Measurements from ENCODE around the gene EYS. TPM values are rescaled to one million over a fixed set of nuclear protein-coding genes. Genes with fewer than 3 reads are reported as not detected.

The EYS gene
- polyA plus RNA-seq, 1 experiment, result not detected

GRCh38 chr6:63783096-63783495, 1923.9 kb downstream of the EYS start:
- ChIA-PET CTCF (interaction anchor here (1.0 to 1.2 kb wide), 2 partner anchors 19 to 185 kb away, joined by 3 to 4 read pairs; no protein-coding TSS in a partner anchor), POLR2A (no interaction called here)
- H3K27me3 ChIP-seq (ENCODE audit: control insufficient read depth, insufficient read depth, low read length), result no peaks in the 10 kb centered on the region
- no peaks in the 10 kb centered on the region for H3K9me3 ChIP-seq (ENCODE audit: control insufficient read depth, insufficient read depth, low read length)
- no peak for DNase-seq (ENCODE audit: low read depth, low spot score)
- no peak for TF ChIP-seq CTCF (IDR thresholded peaks at IDR 0.05; ENCODE audit: low read depth, low read length)
- H3K27ac ChIP-seq (ENCODE audit: low read depth, low read length), result no peak overlapping the region
- no peak overlapping the region for H3K4me3 ChIP-seq (ENCODE audit: low read depth, low read length)

GRCh38 chr6:63774961-63775360, 1932.1 kb downstream of the EYS start:
- ChIA-PET CTCF (interaction anchor here (0.6 to 2.1 kb wide), 2 partner anchors 27 to 410 kb away, joined by 3 to 11 read pairs; no protein-coding TSS in a partner anchor), POLR2A (no interaction called here)
- no peak overlapping the region for H3K4me3 ChIP-seq (ENCODE audit: low read depth, low read length)
- H3K27ac ChIP-seq (ENCODE audit: low read depth, low read length), result no peak overlapping the region
- no peak for TF ChIP-seq CTCF (IDR thresholded peaks at IDR 0.05; ENCODE audit: low read depth, low read length)
- no peaks in the 10 kb centered on the region for H3K27me3 ChIP-seq (ENCODE audit: control insufficient read depth, insufficient read depth, low read length)
- H3K9me3 ChIP-seq (ENCODE audit: control insufficient read depth, insufficient read depth, low read length), result no peaks in the 10 kb centered on the region
- no peak for DNase-seq (ENCODE audit: low read depth, low spot score)

GRCh38 chr6:63773200-63773599, 1933.8 kb downstream of the EYS start:
- DNase-seq (ENCODE audit: low read depth, low spot score), result no peak
- ChIA-PET POLR2A (no interaction called here), CTCF (interaction anchor here (0.7 to 3.7 kb wide), 3 partner anchors 9 to 420 kb away, joined by 3 to 16 read pairs (median 11); no protein-coding TSS in a partner anchor)
- H3K27ac ChIP-seq (ENCODE audit: low read depth, low read length), result no peak overlapping the region
- H3K27me3 ChIP-seq (ENCODE audit: control insufficient read depth, insufficient read depth, low read length), result no peaks in the 10 kb centered on the region
- no peak for TF ChIP-seq CTCF (IDR thresholded peaks at IDR 0.05; ENCODE audit: low read depth, low read length)
- H3K9me3 ChIP-seq (ENCODE audit: control insufficient read depth, insufficient read depth, low read length), result no peaks in the 10 kb centered on the region
- H3K4me3 ChIP-seq (ENCODE audit: low read depth, low read length), result no peak overlapping the region

- Histone ChIP-seq H3K27me3 (ENCODE audit: control insufficient read depth, insufficient read depth, low read length) (no peaks in the 10 kb centered on the region), H3K4me3 (ENCODE audit: low read depth, low read length) (no peak overlapping the region), H3K9me3 (ENCODE audit: control insufficient read depth, insufficient read depth, low read length) (no peaks in the 10 kb centered on the region), H3K27ac (ENCODE audit: low read depth, low read length) (no peak overlapping the region)
- ChIA-PET CTCF (interaction anchor here (1.8 to 4.6 kb wide), 2 partner anchors 167 to 413 kb away, joined by 6 to 23 read pairs; no protein-coding TSS in a partner anchor), POLR2A (no interaction called here)
- no peak for TF ChIP-seq CTCF (IDR thresholded peaks at IDR 0.05; ENCODE audit: low read depth, low read length)
- no peak for DNase-seq (ENCODE audit: low read depth, low spot score)
Measured at GRCh38 chr6:63765828-63766227, 1941.2 kb downstream of the EYS start.

GRCh38 chr6:63764318-63764916, 1942.6 kb downstream of the EYS start:
- peak; percentile 15 for DNase-seq (ENCODE audit: low read depth, low spot score)
- TF ChIP-seq CTCF (IDR thresholded peaks at IDR 0.05; ENCODE audit: low read depth, low read length), result peak; percentile 43
- ChIA-PET POLR2A (interaction anchor here (1.1 kb wide), 1 partner anchor 129 kb away, joined by 3 read pairs; the partner anchor contains the start of gene PHF3), CTCF (interaction anchor here (0.5 to 7.1 kb wide), 29 partner anchors 9 to 457 kb away, joined by 3 to 150 read pairs (median 4); partner anchors contain the start of gene PHF3)
- no peak overlapping the region for H3K4me3 ChIP-seq (ENCODE audit: low read depth, low read length)
- H3K27ac ChIP-seq (ENCODE audit: low read depth, low read length), result no peak overlapping the region
- H3K9me3 ChIP-seq (ENCODE audit: control insufficient read depth, insufficient read depth, low read length), result no peaks in the 10 kb centered on the region
- H3K27me3 ChIP-seq (ENCODE audit: control insufficient read depth, insufficient read depth, low read length), result no peaks in the 10 kb centered on the region

Data from AG04450 (cell line).